Sigmoid colon (tissue), 4 donors: ENCODE results near the gene KBTBD12.
"Not testable (repeated sequence)": the region's sequence is repeated elsewhere in the genome, so short reads cannot be mapped to it uniquely, and the experiment has no call there.

Experiments
- CTCF ChIP-seq, 4 experiments: fragments of 450-650 bp in 3 of 4; fragments of 200-600 bp in 1 of 4; IDR thresholded peaks; one replicate each; pipeline ENCODE4 v1.5.1; 2016 to 2019; ENCODE audit warnings: antibody characterized with exemption in 4 of 4, mild to moderate bottlenecking in 3 of 4, moderate library complexity in 2 of 4
- POLR2A ChIP-seq, 2 donors: fragments of 450-650 bp; IDR thresholded peaks; one replicate each; pipeline ENCODE4 v1.6.1; 2016; ENCODE audit warnings: antibody characterized with exemption in 2 of 2, mild to moderate bottlenecking in 2 of 2, moderate library complexity in 2 of 2
- POLR2AphosphoS5 ChIP-seq, 4 donors: sonication (generic); formaldehyde crosslinking; IDR thresholded peaks; one replicate each; pipeline ENCODE4 v1.6.1; 2017; ENCODE audit warnings: antibody characterized with exemption in 4 of 4

GRCh38 chr3:127874097-127874496, 40.9 kb upstream of the KBTBD12 start:
- TF ChIP-seq CTCF, POLR2A, POLR2AphosphoS5 (IDR thresholded peaks at IDR 0.05): not testable (repeated sequence)
